HT-29 (cell line): ENCODE measurements around the gene DHRS7B. TPM values are rescaled to one million over a fixed set of nuclear protein-coding genes. Genes with fewer than 3 reads are reported as not detected.
"Not testable (repeated sequence)": the region's sequence is repeated elsewhere in the genome, so short reads cannot be mapped to it uniquely, and the experiment has no call there.

Experiments used
- DNase-seq: peaks from one replicate; pipeline ENCODE4 v3.0.0-alpha.2; 2015; ENCODE audit warnings: low spot score
- total RNA-seq: library from RNA; depleted of rRNA; stranded (reverse); fragments of >200 nt; shearing (Covaris generic); gene quantifications from 2 replicates; pipeline ENCODE4 v1.2.3, GENCODE V29; 2014

Gene DHRS7B
- total RNA-seq, 1 experiment from 2014 or later, result 26.9 TPM

DNA sequence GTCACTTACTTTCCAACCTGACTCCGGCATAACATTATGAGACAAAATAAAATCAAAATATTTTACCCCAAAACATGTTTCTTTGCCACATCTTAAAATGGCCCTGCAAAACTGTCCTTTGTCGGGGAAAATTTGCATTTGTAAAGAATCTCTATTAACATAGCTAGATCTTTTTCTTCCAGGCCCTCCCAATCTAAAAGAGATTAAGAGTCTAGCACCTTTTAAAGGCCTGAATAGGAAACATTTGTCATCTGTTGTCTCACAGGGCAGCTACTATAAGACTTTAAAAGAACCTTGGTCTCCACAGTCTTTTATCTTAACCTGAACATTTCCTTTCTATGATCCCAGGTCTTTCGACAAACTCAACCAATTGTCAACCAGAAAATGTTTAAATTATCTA, 18.1 kb upstream of the DHRS7B start:
- no peak for DNase-seq

DNA sequence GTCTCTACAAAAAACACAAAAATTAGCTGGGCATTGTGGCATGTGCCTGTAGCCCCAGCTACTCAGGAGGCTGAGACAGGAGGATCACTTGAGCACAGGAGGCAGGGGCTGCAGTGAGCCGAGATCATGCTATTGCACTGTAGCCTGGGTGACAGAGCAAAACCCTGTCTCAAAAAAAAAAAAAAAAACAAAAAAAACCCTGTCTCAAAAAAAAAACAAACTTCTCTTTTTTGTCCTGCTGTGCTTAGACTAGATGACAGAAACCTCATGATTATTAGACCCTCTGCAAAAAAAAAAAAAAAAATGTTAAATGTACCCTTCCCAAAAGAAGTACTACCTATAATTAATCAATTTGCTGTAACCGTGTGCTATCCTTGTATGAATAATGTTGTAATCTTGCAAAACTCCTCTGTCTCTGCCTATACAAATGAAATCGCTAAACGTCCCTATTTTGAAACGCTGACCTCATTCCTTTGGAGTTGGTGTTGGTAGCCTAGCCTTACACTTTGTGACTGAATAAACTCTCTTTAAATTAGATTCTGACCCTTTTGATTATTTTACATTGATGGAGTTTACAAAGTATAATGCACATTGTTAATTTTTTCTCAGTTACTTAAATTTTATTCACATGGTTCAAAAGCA, 13.6 kb upstream of the DHRS7B start:
- DNase-seq, result no peak

- DNase-seq, result no peak
Observed at GRCh38 chr17:21113716-21114115, 13.0 kb upstream of the DHRS7B start.

- DNase-seq, result not testable (repeated sequence)
Observed at GRCh38 chr17:21114791-21115190, 12.0 kb upstream of the DHRS7B start.

DNA sequence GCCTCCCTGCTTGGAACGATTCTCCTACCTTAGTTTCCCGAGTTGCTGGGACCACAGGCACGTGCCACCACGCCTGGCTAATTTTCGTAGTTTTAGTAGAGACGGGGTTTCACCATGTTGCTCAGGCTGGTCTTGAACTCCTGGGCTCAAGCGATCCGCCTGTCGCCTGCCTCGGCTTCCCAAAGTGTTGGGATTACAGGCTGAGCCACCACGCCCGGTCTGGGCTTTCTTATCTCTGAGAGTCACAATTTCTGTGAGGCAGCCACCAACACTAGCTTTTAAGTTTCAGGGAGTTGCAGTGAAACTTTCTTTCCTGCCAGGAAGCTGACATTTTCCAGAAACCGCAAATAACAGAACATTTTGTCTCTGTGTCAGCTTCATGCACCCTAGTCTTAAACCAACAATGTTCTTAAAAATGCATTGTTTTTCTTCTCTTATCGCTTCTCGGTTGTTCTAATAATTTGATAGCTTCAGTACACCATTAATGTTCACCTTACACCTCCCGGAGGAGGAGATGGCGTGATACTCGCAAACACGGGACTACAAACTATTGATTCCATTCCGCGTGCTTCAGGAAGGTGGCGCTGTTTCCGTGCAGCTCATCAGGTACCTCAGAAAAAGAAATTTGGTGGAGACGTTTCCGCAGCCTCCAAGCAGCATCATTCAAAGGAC, 7.4 kb upstream of the DHRS7B start:
- peak; percentile 49 for DNase-seq

DNA sequence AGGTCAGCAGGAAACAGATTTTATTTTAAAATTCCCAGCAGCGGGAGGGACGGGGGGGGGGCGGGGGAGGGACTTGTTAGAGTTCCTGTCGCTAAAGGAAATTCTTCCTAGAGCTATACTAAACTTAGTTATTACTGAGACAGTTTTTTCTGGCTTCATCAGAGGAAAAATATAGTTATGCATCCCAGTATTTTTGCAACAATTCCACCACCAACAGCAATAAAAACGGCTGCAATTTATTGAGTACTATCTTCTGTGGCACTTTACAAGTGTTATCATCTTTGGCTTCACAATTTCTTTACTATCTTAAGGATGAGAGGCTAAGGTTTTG, 6.9 kb upstream of the DHRS7B start:
- DNase-seq, result no peak

- DNase-seq, result no peak
Observed at GRCh38 chr17:21124086-21124485, 2.7 kb upstream of the DHRS7B start.

DNA sequence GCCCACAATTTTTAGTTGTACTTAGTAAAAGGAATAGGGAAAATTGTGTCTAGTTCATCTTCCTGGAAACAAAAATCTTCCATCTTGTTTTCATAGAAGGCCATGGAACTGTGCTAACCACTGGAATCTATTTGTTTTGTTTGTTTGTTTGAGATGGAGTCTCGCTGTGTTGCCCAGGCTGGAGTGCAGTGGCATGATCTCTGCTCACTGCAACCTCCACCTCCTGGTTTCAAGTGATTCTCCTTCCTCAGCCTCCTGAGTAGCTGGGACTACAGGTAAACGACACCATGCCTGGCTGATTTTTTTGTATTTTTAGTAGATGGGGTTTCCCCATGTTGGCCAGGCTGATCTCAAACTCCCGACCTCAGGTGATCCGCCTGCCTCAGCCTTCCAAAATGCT, 2.2 kb upstream of the DHRS7B start:
- DNase-seq, result not testable (repeated sequence)

- DNase-seq, result no peak
Observed at GRCh38 chr17:21125862-21126261, 902 bp upstream of the DHRS7B start.

- DNase-seq, result no peak
Observed at GRCh38 chr17:21127509-21128077, 829 bp downstream of the DHRS7B start.

DNA sequence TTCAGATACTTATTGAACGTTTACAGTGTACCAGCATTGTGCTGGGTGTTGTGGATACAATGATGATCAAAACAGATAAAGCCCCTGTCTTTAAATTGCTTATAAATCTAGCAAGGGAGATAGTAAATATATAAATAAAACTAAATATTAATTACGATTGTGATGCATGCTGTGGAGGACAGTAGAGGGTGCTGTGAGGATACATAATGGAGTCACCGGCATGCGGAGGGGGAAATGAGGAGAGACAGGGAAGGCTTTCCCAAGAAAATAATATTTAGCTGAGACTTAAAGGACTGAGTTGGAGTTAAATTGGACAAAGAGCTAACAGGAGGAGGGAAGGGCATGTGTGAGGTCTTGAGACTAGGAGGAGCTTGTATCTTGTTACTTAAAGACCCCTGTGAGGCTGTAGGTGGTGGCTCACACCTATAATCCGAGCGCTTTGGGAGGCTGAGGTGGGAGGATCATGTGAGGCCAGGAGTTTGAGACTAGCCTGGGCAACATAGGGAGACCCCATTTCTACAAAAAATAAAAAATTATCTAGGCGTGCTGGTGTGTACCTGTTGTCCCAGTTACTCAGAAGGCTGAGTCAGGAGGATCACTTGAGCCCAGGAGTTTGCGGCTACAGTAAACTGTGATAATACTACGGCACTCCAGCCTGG, 2.4 kb downstream of the DHRS7B start:
- DNase-seq, result peak; percentile 28

- DNase-seq, result no peak
Observed at GRCh38 chr17:21131137-21131536, 4.4 kb downstream of the DHRS7B start.

DNA sequence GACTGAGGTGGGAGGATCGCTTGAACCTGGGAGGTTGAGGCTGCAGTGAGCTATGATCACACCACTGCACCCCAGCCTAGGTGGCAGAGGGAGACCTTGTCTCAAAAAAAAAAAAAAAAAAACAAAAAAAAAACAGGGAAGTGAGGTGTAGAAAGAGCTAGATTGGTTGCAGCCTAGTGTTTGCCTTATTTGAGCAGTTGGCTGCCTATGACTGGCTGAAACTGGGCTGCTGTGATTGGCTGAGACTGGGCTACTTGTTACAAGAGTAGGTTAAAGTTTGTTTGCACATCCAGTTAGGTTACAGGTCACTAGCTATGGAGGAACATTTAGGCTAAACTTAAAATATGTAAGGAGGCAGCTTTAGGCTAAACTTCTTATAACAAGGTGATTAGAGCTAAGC, 5.7 kb downstream of the DHRS7B start:
- peak; percentile 9 for DNase-seq

- DNase-seq, result no peak
Observed at GRCh38 chr17:21134559-21134958, 7.8 kb downstream of the DHRS7B start.

GRCh38 chr17:21140911-21141310, 14.1 kb downstream of the DHRS7B start:
- DNase-seq, result no peak

GRCh38 chr17:21141331-21141730, 14.6 kb downstream of the DHRS7B start:
- no peak for DNase-seq

GRCh38 chr17:21142065-21142464, 15.3 kb downstream of the DHRS7B start:
- not testable (repeated sequence) for DNase-seq

DNA sequence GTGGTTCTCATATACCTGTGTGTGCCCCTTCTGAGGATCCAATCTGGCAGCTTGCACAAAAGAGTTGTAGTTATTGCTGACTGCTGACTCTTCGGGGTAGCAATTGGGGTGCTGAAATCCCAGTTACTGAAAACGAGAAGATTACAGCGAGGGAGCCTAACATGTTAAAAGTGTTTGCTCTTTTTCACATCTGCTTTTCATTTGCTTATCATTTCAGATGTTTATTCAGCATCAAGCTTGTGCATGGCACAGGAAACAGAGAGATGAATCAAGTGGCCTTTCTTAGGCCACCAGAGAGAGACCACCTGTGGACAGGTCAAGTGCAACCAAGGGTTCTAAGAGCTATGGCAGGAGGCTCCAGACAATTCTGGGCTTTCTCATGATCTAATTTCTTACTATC, 16.9 kb downstream of the DHRS7B start:
- DNase-seq, result no peak

DNA sequence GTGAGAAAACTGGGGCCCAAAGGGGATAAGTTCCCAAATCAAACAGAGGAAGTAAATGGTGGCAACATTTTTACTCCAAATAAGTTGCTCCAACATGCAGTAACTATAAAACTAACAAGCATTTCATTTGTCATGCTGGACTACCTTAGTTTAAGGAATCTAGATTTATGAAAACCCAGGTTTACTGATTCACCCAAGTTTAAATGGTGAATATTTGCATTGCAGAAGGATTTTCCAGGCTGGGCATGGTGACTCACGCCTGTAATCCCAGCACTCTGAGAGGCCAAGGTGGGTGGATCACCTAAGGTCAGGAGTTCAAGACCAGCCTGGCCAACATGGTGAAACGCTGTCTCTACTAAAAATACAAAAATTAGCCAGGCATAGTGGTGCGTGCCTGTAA, 17.5 kb downstream of the DHRS7B start:
- not testable (repeated sequence) for DNase-seq

- DNase-seq, result no peak
Observed at GRCh38 chr17:21146362-21147015, 19.7 kb downstream of the DHRS7B start.

- DNase-seq, result no peak
Observed at GRCh38 chr17:21149621-21150020, 22.9 kb downstream of the DHRS7B start.

DNA sequence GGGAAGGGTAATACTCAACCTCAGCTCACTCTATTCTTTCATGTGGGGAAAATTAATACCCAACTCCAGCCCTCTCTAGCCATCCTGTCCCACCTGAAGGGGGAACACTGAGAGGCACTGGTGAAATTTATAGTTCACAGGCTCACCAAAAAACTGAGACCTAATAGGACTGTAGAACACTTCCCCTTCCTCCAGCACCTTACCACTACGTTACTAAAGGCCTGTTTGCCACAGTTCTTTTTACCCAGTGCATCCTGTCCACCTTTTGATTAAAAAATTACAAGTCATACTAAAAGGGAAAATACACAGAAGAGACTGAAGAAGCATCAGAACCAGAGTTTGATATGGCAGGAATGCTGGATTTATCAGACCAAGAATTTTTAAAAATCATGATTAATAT, 26.0 kb downstream of the DHRS7B start:
- DNase-seq, result no peak
